ENCODE data around the gene POT1. TPM values are rescaled to one million over a fixed set of nuclear protein-coding genes. Genes with fewer than 3 reads are reported as not detected.

POT1 gene
- total RNA-seq, 1 experiment from 2014 or later, result 22.7 TPM

DNA sequence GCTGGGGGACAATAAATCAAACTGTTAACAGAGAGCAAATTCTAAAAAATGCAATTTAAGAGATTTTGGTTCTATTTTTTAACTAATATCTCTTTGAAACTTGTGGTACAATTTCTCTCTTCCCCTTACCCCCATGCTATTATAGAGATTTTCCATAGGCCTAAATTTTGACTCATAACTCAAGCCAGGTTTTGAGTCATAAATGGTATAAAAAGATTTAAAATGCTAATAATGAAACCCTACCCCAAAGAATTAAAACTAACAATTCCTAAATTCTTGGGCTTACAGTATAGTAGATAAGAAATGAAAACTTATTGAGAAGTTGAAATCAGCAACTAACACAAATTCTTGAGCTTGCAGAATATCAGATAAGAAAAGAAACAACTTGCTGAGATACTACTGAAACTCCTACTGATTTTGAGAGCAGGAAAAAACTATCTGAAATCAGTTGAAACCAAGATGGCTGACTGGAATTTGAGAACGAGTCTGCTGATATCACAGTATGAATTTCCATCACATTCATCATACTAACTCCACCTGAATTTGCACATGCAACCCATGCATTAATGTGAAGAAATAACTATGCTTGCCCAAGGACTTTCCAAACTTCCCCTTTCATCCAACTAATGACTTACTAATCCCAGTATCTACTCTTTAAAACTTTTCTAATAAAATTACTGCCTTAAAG, 36.3 kb downstream of the POT1 start:
- CTCF ChIA-PET, result interaction anchor here (0.7 kb wide), 1 partner anchor 11 kb away, joined by 3 read pairs; no protein-coding TSS in a partner anchor
- Histone ChIP-seq H3K27me3 (replicated peaks; ENCODE audit: insufficient read depth, low read depth, low read length, poor library complexity) (no peaks in the 10 kb centered on the region), H3K4me3 (ENCODE audit: low read depth, low read length, poor library complexity, severe bottlenecking) (no peak overlapping the region), H3K36me3 (ENCODE audit: insufficient read depth, low read length, poor library complexity, severe bottlenecking) (peaks cover 4% of the 10 kb centered on the region), H3K4me1 (ENCODE audit: insufficient read depth, low read length, poor library complexity, severe bottlenecking) (no peaks in the 10 kb centered on the region), H3K9me3 (ENCODE audit: low read depth, low read length, poor library complexity, severe bottlenecking) (no peaks in the 10 kb centered on the region), H3K27ac (ENCODE audit: low read depth, low read length, poor library complexity, severe bottlenecking) (no peak overlapping the region)
- POLR2A ChIA-PET (ENCODE audit: low non-redundant PET), result no interaction called here
- intact Hi-C loops (cut with micrococcal nuclease; ENCODE audit: unreplicated experiment), result no loop called here
- BruUV-seq (replicated peaks), result no TSS peak
- DNase-seq (ENCODE audit: low spot score), result no peak
- TF ChIP-seq EZH2 (IDR thresholded peaks at IDR 0.05; ENCODE audit: borderline replicate concordance, low read depth, low read length, poor library complexity, severe bottlenecking), result no peak
- TF ChIP-seq, protein P1, sequence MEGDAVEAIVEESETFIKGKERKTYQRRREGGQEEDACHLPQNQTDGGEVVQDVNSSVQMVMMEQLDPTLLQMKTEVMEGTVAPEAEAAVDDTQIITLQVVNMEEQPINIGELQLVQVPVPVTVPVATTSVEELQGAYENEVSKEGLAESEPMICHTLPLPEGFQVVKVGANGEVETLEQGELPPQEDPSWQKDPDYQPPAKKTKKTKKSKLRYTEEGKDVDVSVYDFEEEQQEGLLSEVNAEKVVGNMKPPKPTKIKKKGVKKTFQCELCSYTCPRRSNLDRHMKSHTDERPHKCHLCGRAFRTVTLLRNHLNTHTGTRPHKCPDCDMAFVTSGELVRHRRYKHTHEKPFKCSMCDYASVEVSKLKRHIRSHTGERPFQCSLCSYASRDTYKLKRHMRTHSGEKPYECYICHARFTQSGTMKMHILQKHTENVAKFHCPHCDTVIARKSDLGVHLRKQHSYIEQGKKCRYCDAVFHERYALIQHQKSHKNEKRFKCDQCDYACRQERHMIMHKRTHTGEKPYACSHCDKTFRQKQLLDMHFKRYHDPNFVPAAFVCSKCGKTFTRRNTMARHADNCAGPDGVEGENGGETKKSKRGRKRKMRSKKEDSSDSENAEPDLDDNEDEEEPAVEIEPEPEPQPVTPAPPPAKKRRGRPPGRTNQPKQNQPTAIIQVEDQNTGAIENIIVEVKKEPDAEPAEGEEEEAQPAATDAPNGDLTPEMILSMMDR (conservative IDR thresholded peaks at IDR 0.05; ENCODE audit: low read depth, low read length), result no peak

DNA sequence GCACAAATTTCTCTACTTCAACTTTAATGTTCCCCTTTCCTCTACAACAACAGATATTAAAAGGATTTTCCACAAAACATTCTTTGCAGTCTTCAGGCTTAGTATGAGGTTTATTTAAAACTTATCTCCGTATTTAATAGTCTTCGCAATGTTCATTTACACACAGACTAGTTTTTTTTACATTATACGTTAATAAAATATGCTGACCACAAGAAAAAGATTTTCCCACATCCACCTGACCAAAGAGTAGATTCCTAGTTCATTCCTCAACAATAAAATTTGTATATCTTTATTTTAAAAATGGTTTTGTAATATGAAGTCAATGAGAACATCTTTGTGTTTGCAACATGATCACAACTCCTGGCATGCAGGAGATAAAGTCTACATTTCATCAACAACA, 42.4 kb downstream of the POT1 start:
- no peak for DNase-seq (ENCODE audit: low spot score)
- TF ChIP-seq, protein P1 (conservative IDR thresholded peaks at IDR 0.05; ENCODE audit: low read depth, low read length), result no peak
- no peak overlapping the region for H3K4me3 ChIP-seq (ENCODE audit: low read depth, low read length, poor library complexity, severe bottlenecking)
- H3K27ac ChIP-seq (ENCODE audit: low read depth, low read length, poor library complexity, severe bottlenecking), result no peak overlapping the region
- BruUV-seq (replicated peaks), result no TSS peak
- ChIA-PET CTCF (no interaction called here), POLR2A (ENCODE audit: low non-redundant PET) (no interaction called here)
- H3K27me3 ChIP-seq (replicated peaks; ENCODE audit: insufficient read depth, low read depth, low read length, poor library complexity), result no peaks in the 10 kb centered on the region
- intact Hi-C loops (cut with micrococcal nuclease; ENCODE audit: unreplicated experiment), result no loop called here
- H3K36me3 ChIP-seq (ENCODE audit: insufficient read depth, low read length, poor library complexity, severe bottlenecking), result peaks cover 2% of the 10 kb centered on the region
- no peaks in the 10 kb centered on the region for H3K4me1 ChIP-seq (ENCODE audit: insufficient read depth, low read length, poor library complexity, severe bottlenecking)
- no peaks in the 10 kb centered on the region for H3K9me3 ChIP-seq (ENCODE audit: low read depth, low read length, poor library complexity, severe bottlenecking)

DNA sequence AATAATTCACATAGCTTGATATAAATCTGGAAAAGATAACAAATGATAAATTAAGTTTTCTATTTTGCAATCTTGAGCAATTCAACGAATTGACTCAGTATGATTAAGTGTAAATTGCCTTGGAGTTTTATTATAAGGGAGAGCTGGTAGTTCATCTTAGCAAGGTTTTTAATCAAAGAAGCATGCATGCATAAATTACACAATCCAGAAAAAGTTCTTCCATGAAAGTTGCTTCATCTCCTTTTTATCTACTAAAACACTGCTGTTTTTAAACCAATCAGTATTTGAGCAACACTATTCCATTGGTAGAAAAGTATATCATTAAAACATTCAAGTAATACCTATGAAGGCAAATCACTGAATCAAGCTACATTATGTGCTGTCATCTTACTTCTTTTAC, 47.6 kb downstream of the POT1 start:
- ChIA-PET POLR2A (ENCODE audit: low non-redundant PET) (no interaction called here), CTCF (no interaction called here)
- H3K4me1 ChIP-seq (ENCODE audit: insufficient read depth, low read length, poor library complexity, severe bottlenecking), result no peaks in the 10 kb centered on the region
- no peaks in the 10 kb centered on the region for H3K9me3 ChIP-seq (ENCODE audit: low read depth, low read length, poor library complexity, severe bottlenecking)
- H3K27me3 ChIP-seq (replicated peaks; ENCODE audit: insufficient read depth, low read depth, low read length, poor library complexity), result no peaks in the 10 kb centered on the region
- no TSS peak for BruUV-seq (replicated peaks)
- intact Hi-C loops (cut with micrococcal nuclease; ENCODE audit: unreplicated experiment), result no loop called here
- no peak overlapping the region for H3K4me3 ChIP-seq (ENCODE audit: low read depth, low read length, poor library complexity, severe bottlenecking)
- no peaks in the 10 kb centered on the region for H3K36me3 ChIP-seq (ENCODE audit: insufficient read depth, low read length, poor library complexity, severe bottlenecking)
- H3K27ac ChIP-seq (ENCODE audit: low read depth, low read length, poor library complexity, severe bottlenecking), result no peak overlapping the region
- TF ChIP-seq, protein P1 (conservative IDR thresholded peaks at IDR 0.05; ENCODE audit: low read depth, low read length), result no peak
- TF ChIP-seq EZH2 (IDR thresholded peaks at IDR 0.05; ENCODE audit: borderline replicate concordance, low read depth, low read length, poor library complexity, severe bottlenecking), result no peak
- DNase-seq (ENCODE audit: low spot score), result no peak
